NB4 (cell line): ENCODE measurements around the gene SKAP1.
"Not testable (repeated sequence)": the region's sequence is repeated elsewhere in the genome, so short reads cannot be mapped to it uniquely, and the experiment has no call there.

Source experiments
- DNase-seq: peaks from one replicate; pipeline ENCODE4 v3.0.0; 2010; ENCODE audit warnings: low read depth
- H3K4me3 ChIP-seq: one replicate; pipeline ENCODE4 v1.5.1; 2011; ENCODE audit warnings: mild to moderate bottlenecking, low read depth, low read length, moderate library complexity
- CTCF ChIP-seq: IDR thresholded peaks from one replicate; pipeline ENCODE4 v1.5.1; 2012; ENCODE audit warnings: low read depth, low read length
- MAX ChIP-seq: IDR thresholded peaks from 2 replicates; pipeline ENCODE4 v1.6.1; 2011; ENCODE audit warnings: low read depth, low read length
- MYC ChIP-seq: IDR thresholded peaks from 2 replicates; pipeline ENCODE4 v1.6.1; 2011; ENCODE audit warnings: low read depth, low read length
- POLR2A ChIP-seq: IDR thresholded peaks from 2 replicates; pipeline ENCODE4 v1.6.1; 2011; ENCODE audit warnings: mild to moderate bottlenecking; ENCODE audit not compliant: insufficient read length; ENCODE audit errors: extremely low read depth

The SKAP1 gene

GRCh38 chr17:48344251-48344650 is 85.8 kb downstream of the SKAP1 start:
- TF ChIP-seq MYC (no peak), MAX (no peak), CTCF (no peak), POLR2A (no peak)
- H3K4me3 ChIP-seq = no peak overlapping the region
- no peak for DNase-seq

GRCh38 chr17:48340916-48341315 is 89.1 kb downstream of the SKAP1 start:
- no peak for DNase-seq
- TF ChIP-seq POLR2A (no peak), CTCF (no peak), MAX (no peak), MYC (no peak)
- H3K4me3 ChIP-seq = no peak overlapping the region

- no peak for DNase-seq
- H3K4me3 ChIP-seq = no peak overlapping the region
- no peak for TF ChIP-seq MYC
- TF ChIP-seq CTCF = no peak
- no peak for TF ChIP-seq POLR2A
- no peak for TF ChIP-seq MAX
Measured at GRCh38 chr17:48338720-48339119, 91.3 kb downstream of the SKAP1 start.

- DNase-seq, H3K4me3 ChIP-seq: not testable (repeated sequence)
Measured at GRCh38 chr17:48337903-48338302, 92.1 kb downstream of the SKAP1 start.

GRCh38 chr17:48336986-48337385 is 93.0 kb downstream of the SKAP1 start:
- no peak for DNase-seq
- no peak overlapping the region for H3K4me3 ChIP-seq
- TF ChIP-seq MYC (no peak), CTCF (no peak), MAX (no peak), POLR2A (no peak)

GRCh38 chr17:48335858-48336500 is 94.0 kb downstream of the SKAP1 start:
- peak; percentile 45 for DNase-seq
- TF ChIP-seq POLR2A = no peak
- TF ChIP-seq CTCF = peak; percentile 37
- TF ChIP-seq MYC = no peak
- TF ChIP-seq MAX = no peak
- H3K4me3 ChIP-seq = no peak overlapping the region
